ENCODE results near the gene DTNBP1. TPM values are rescaled to one million over a fixed set of nuclear protein-coding genes. Genes with fewer than 3 reads are reported as not detected.
"Not testable (repeated sequence)": the region's sequence is repeated elsewhere in the genome, so short reads cannot be mapped to it uniquely, and the experiment has no call there.

Gene DTNBP1
- total RNA-seq, 1 donor from 2014 or later, result 27.0 TPM

- ATAC-seq, result no peak
- DNase-seq, result no peak
- intact Hi-C loops (cut with micrococcal nuclease), result no loop called here
Observed at GRCh38 chr6:15673666-15674065, 10.8 kb upstream of the DTNBP1 start.

- no peak for ATAC-seq
Observed at GRCh38 chr6:15672818-15673217, 10.0 kb upstream of the DTNBP1 start.

GRCh38 chr6:15672291-15672690, 9.5 kb upstream of the DTNBP1 start:
- intact Hi-C loops (cut with micrococcal nuclease), result no loop called here
- DNase-seq (no peak), ATAC-seq (no peak)

More at GRCh38 chr6:15672818-15673217, 10.0 kb upstream of the DTNBP1 start:
- no peak for DNase-seq
- intact Hi-C loops (cut with micrococcal nuclease), result no loop called here

GRCh38 chr6:15668918-15669317, 6.1 kb upstream of the DTNBP1 start:
- ATAC-seq, result no peak
- intact Hi-C loops (cut with micrococcal nuclease), result no loop called here
- no peak for DNase-seq

- intact Hi-C loops (cut with micrococcal nuclease); DNase-seq; ATAC-seq: not testable (repeated sequence)
Observed at GRCh38 chr6:15666896-15667295, 4.1 kb upstream of the DTNBP1 start.

GRCh38 chr6:15665237-15665636, 2.4 kb upstream of the DTNBP1 start:
- DNase-seq (no peak), ATAC-seq (no peak)
- intact Hi-C loops (cut with micrococcal nuclease), result no loop called here

DNA sequence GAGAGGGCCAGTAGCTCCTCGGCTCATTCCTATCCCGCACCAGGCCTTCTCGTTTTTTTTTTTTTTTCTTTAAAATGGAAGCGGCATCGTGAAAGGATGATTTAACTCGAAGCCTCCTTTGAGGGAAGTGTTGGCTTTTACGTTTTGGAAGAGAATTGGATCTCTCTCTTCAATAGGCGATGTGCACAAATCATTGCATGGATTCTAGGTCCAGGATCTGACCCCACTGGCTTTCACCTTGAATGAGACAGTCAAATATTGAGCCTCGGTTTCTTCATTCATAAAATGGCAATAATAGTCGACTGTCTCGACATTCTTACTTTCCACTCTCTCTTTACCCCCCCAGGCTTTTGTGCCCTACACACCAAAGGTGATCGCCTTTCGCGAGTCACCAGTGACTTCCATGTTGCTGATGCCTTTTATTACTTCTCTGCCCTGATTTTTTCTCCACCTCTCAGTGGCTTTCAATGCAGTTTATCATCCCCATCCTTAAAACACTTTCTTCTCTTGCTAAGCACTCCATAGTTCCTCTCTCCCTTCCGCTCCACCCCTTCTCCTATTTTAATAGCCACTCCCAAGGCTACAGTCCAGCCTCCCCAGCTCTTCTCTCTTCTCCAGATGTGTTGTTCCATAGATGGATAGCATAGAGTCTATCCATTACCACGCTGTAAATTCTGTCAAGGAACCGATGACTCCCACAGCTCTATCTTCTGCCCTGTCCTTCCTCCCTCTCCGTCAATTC, 473 bp upstream of the DTNBP1 start:
- intact Hi-C loops (cut with micrococcal nuclease), result no loop called here
- ATAC-seq, result no peak

GRCh38 chr6:15661853-15662325, 939 bp downstream of the DTNBP1 start:
- intact Hi-C loops (cut with micrococcal nuclease), result no loop called here
- ATAC-seq (peak; percentile 1), DNase-seq (no peak)

More for the DNA sequence above, 473 bp upstream of the DTNBP1 start:
- DNase-seq, result no peak

- no peak for ATAC-seq
- intact Hi-C loops (cut with micrococcal nuclease), result no loop called here
- no peak for DNase-seq
Observed at GRCh38 chr6:15659181-15659580, 3.6 kb downstream of the DTNBP1 start.

- ATAC-seq (no peak), DNase-seq (no peak)
- intact Hi-C loops (cut with micrococcal nuclease), result no loop called here
Observed at GRCh38 chr6:15658181-15658744, 4.6 kb downstream of the DTNBP1 start.

DNA sequence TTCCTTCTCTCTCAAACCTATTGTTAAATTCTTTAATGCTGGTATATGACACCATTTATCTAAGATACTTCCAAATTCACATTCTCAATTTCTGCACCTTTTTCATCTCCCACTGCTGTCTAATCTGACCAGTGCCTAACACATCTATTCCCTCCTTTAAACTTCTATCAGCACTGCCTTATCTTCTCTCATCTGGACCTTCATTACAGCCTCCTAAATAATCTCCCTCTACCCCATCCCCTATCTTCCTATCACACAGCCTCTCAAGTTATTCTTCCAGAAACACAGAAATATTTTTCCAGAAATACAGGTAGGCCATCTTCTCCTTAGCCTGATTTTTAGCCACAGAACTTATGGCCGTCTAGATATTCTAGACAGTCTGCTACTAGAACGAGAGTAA, 5.5 kb downstream of the DTNBP1 start:
- DNase-seq (no peak), ATAC-seq (no peak)
- intact Hi-C loops (cut with micrococcal nuclease), result no loop called here

DNA sequence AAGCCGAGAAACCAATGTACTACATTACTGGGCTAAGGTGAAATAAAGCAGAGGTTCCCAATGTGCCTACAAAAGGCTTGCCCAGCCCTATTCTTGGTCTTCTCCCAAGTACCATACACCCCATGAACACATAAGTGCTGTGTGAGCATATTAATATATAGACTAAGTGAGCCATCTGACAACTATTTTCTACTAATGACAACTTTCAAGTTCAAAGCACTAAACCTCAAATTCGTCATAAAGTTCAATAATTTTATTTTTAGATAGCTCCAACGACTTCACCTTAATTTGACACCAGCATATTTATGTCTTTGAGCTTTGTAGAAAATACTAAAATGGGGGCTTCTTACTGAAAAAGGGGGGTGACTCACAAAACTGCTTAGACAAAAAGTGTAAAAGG, 6.7 kb downstream of the DTNBP1 start:
- intact Hi-C loops (cut with micrococcal nuclease), result no loop called here
- DNase-seq (no peak), ATAC-seq (no peak)

DNA sequence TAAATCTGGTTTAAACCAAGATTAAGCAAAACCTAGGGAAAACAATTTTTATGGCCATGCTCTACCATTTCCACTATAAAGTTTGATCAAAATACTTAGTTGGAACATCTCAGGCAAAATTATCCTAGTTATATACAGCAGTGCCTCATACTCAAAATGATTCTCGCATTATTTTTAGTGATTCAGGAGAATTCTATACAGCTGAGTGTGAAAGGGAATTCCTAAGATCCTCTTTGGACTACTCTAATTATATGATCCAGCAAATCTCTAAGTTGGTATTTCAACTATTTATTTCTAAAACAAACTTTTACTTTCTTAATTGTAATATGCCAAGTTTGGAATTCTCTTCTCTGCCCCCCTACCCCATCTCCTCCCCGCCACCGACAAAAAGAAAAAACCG, 8.6 kb downstream of the DTNBP1 start:
- ATAC-seq (no peak), DNase-seq (no peak)
- intact Hi-C loops (cut with micrococcal nuclease), result no loop called here

- peak; percentile 71 for ATAC-seq
- no peak for DNase-seq
- intact Hi-C loops (cut with micrococcal nuclease), result no loop called here
Observed at GRCh38 chr6:15653581-15653980, 9.2 kb downstream of the DTNBP1 start.

GRCh38 chr6:15650004-15650559, 12.7 kb downstream of the DTNBP1 start:
- intact Hi-C loops (cut with micrococcal nuclease); ATAC-seq; DNase-seq: not testable (repeated sequence)

DNA sequence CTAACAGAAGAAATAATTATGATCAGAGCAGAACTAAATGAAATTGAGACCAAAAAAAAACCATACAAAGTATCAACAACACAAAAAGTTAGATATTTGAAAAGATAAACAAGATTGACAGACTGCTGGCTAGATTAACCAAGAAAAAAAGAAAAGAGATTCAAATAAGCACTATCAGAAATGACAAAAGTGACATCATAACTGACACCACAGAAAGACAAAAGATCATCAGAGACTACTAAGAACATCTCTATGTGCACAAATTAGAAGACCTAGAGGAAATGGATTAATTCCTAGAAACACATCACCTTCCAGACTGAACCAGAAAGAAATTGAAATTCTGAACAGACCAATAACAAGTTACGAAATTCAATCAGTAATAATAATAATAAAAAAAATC, 17.9 kb downstream of the DTNBP1 start:
- DNase-seq, result no peak
- ATAC-seq, result no peak
- intact Hi-C loops (cut with micrococcal nuclease), result no loop called here

- DNase-seq (no peak), ATAC-seq (no peak)
- intact Hi-C loops (cut with micrococcal nuclease), result no loop called here
Observed at GRCh38 chr6:15643542-15643941, 19.3 kb downstream of the DTNBP1 start.

GRCh38 chr6:15642276-15642675, 20.6 kb downstream of the DTNBP1 start:
- intact Hi-C loops (cut with micrococcal nuclease), result no loop called here
- no peak for ATAC-seq
- no peak for DNase-seq

- ATAC-seq, result no peak
- intact Hi-C loops (cut with micrococcal nuclease), result no loop called here
- DNase-seq, result no peak
Observed at GRCh38 chr6:15638373-15638772, 24.5 kb downstream of the DTNBP1 start.

DNA sequence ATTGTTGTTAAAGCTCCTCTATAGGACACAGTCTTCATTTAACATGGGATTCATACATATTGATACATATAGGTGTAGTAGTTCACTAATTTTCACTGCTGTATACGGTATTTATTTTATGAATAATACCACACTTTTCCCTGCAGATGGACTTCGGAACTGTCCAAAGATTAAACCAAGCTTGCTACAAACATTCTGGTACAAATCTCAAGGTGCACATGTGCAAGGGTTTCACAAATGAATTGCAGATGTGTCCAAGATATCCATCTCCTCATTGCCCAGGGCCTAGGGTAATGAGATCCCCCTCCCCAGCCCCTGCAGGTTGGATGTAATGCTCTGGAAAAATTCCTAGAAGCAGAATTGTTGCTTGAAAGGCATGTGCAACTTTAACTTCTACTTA, 31.4 kb downstream of the DTNBP1 start:
- ATAC-seq, result no peak
- intact Hi-C loops (cut with micrococcal nuclease), result no loop called here
- no peak for DNase-seq

- intact Hi-C loops (cut with micrococcal nuclease), result no loop called here
- DNase-seq, result no peak
- ATAC-seq, result no peak
Observed at GRCh38 chr6:15630202-15630601, 32.6 kb downstream of the DTNBP1 start.
